ENCODE results near the gene CELF2. TPM values are rescaled to one million over a fixed set of nuclear protein-coding genes. Genes with fewer than 3 reads are reported as not detected.

Gene CELF2
- total and polyA plus RNA-seq, 9 of the 15 experiments (the other 6 are each of a cell fraction or from before 2014, with no cell fraction given): 4.0 to 20.3 (median 11.1) TPM

- Histone ChIP-seq H3K9ac (ENCODE audit: insufficient read depth in 1 of 2, low read depth in 2 of 2, low read length in 2 of 2) (no peak overlapping the region), H3K4me2 (ENCODE audit: insufficient read depth, low read length) (no peak overlapping the region), H3K79me2 (ENCODE audit: control insufficient read depth, insufficient read depth, low read length) (no peaks in the 10 kb centered on the region), H2AFZ (ENCODE audit: low read depth, low read length) (no peak overlapping the region), H3K27ac (ENCODE audit: extremely low read depth, low read depth, low read length) (no peak overlapping the region), H3K27me3 (ENCODE audit: control insufficient read depth in 2 of 2, insufficient read depth in 2 of 2, low read length in 2 of 2) (no peaks in the 10 kb centered on the region), H3K4me1 (replicated peaks in 1 of 2; ENCODE audit: control insufficient read depth in 2 of 2, insufficient read depth in 2 of 2, low read length in 2 of 2) (no peaks in the 10 kb centered on the region), H4K20me1 (replicated peaks; ENCODE audit: control insufficient read depth, insufficient read depth, low read length) (no peaks in the 10 kb centered on the region), H3K36me3 (ENCODE audit: control insufficient read depth, insufficient read depth, low read length) (no peaks in the 10 kb centered on the region), H3K4me3 (no peak overlapping the region), H3K9me1 (ENCODE audit: control insufficient read depth, insufficient read depth, low read length) (no peaks in the 10 kb centered on the region), H3K9me3 (replicated peaks; ENCODE audit: control insufficient read depth, insufficient read depth, low read depth, low read length) (no peaks in the 10 kb centered on the region)
- BruUV-seq (replicated peaks): no TSS peak
- no peak for FAIRE-seq
- DNase-seq (ENCODE audit: extremely low read depth in 1 of 4, low spot score in 3 of 4): no peak
- intact Hi-C loops (cut with micrococcal nuclease): no loop called here
- ChIA-PET POLR2A (no interaction called here), CTCF (ENCODE audit: low intra/inter-chr PET ratio) (no interaction called here)
- 41% methylated on average over 14 of the region's 14 CpGs for WGBS (ENCODE audit: insufficient coverage, low coverage, missing lambda C conversion rate)
- in situ Hi-C loops (cut with MboI): no loop called here
- no peak for ATAC-seq
- TF ChIP-seq ZC3H8 (IDR thresholded peaks at IDR 0.05) (no peak), PPARD (CRISPR knock-in tag; IDR thresholded peaks at IDR 0.05) (no peak), PRMT5 (CRISPR knock-in tag; IDR thresholded peaks at IDR 0.05) (no peak), TSC22D4 (tag; IDR thresholded peaks at IDR 0.05) (no peak), ZBTB26 (CRISPR knock-in tag; IDR thresholded peaks at IDR 0.05) (no peak), ZNF668 (CRISPR knock-in tag; IDR thresholded peaks at IDR 0.05) (no peak), ZBTB40 (IDR thresholded peaks at IDR 0.05) (no peak), ZBTB40 (CRISPR knock-in tag; IDR thresholded peaks at IDR 0.05) (no peak), ETV5 (CRISPR knock-in tag; IDR thresholded peaks at IDR 0.05; ENCODE audit: low read depth) (no peak)
Measured at GRCh38 chr10:11206676-11207559, 189.2 kb downstream of the CELF2 start.

Measured in K562 (cell line).